B cell (primary cell): Measurements from ENCODE around the gene CYGB. TPM values are rescaled to one million over a fixed set of nuclear protein-coding genes. Genes with fewer than 3 reads are reported as not detected.

Experiments
- ATAC-seq: fragments of 200-7000 bp; cut with Tn5 transposase; one replicate; pipeline ENCODE4 v1.10.0; 2021; ENCODE audit warnings: low read depth, mild to moderate bottlenecking, moderate number of reproducible peaks, moderate library complexity
- CTCF ChIA-PET: fragments of 350-600 bp; sonication (Branson Sonifier 250); formaldehyde crosslinking; loops from one replicate; lab custom pipeline; 2021; ENCODE audit warnings: antibody characterized with exemption, inconsistent platforms; lab: Charles Lee
- POLR2A ChIA-PET: fragments of 350-600 bp; sonication (Branson Sonifier 250); formaldehyde crosslinking; loops from one replicate; lab custom pipeline; 2021; ENCODE audit warnings: antibody characterized with exemption; lab: Charles Lee
- DNase-seq: peaks from one replicate; pipeline ENCODE4 v3.0.0; 2013
- H2AFZ ChIP-seq: 2 replicates; pipeline ENCODE4 v1.6.1; 2012; ENCODE audit warnings: mild to moderate bottlenecking, low read depth, low read length; ENCODE audit not compliant: insufficient read depth, poor library complexity, severe bottlenecking
- H3K27ac ChIP-seq, 2 donors: 1 replicate in 1 of 2; 2 replicates in 1 of 2; pipeline ENCODE4 v1.5.1; 2012 to 2013; ENCODE audit warnings: low read length in 2 of 2, mild to moderate bottlenecking in 2 of 2, moderate library complexity in 1 of 2
- H3K27me3 ChIP-seq, 4 experiments: fragments of 200-600 bp in 1 of 4; sonication (generic) in 1 of 4; replicated peaks in 1 of 4; 1 replicate in 2 of 4; 2 replicates in 2 of 4; pipeline versions ENCODE4 v1.6.1 to v1.7.0; 2013 to 2016; ENCODE audit warnings: low read length in 3 of 4, mild to moderate bottlenecking in 2 of 4, mixed read lengths in 1 of 4, moderate library complexity in 1 of 4; ENCODE audit not compliant: insufficient read depth in 4 of 4, control insufficient read depth in 3 of 4; ENCODE audit errors: control extremely low read depth in 1 of 4
- H3K36me3 ChIP-seq, 2 experiments: replicated peaks in 1 of 2; 1 replicate in 1 of 2; 2 replicates in 1 of 2; pipeline versions ENCODE4 v1.6.1 to v1.7.1; 2013; ENCODE audit warnings: low read length in 1 of 2; ENCODE audit not compliant: insufficient read depth in 2 of 2, control insufficient read depth in 1 of 2; ENCODE audit errors: control extremely low read depth in 1 of 2, extremely low read depth in 1 of 2
- H3K4me1 ChIP-seq, 2 donors: fragments of 200-600 bp in 1 of 2; sonication (generic) in 1 of 2; 1 replicate in 1 of 2; 2 replicates in 1 of 2; pipeline versions ENCODE4 v1.5.1 to v1.6.1; 2013 to 2017; ENCODE audit warnings: low read length in 2 of 2; ENCODE audit not compliant: control insufficient read depth in 2 of 2, insufficient read depth in 2 of 2
- H3K4me2 ChIP-seq: replicated peaks from 2 replicates; pipeline ENCODE3; 2012; ENCODE audit warnings: mild to moderate bottlenecking, low read depth, low read length; ENCODE audit not compliant: poor library complexity, severe bottlenecking
- H3K4me3 ChIP-seq, 5 experiments: fragments of 200-600 bp in 1 of 5; sonication (generic) in 1 of 5; 1 replicate in 3 of 5; 2 replicates in 2 of 5; pipeline versions ENCODE4 v1.5.1 to v1.7.0; 2011 to 2016; ENCODE audit warnings: low read length in 4 of 5, mild to moderate bottlenecking in 4 of 5, low read depth in 2 of 5, control low read depth in 1 of 5, moderate library complexity in 1 of 5; ENCODE audit not compliant: insufficient read depth in 1 of 5; ENCODE audit errors: control extremely low read depth in 1 of 5, extremely low read depth in 1 of 5
- H3K79me2 ChIP-seq: fragments of 200-600 bp; sonication (generic); one replicate; pipeline ENCODE4 v1.6.0; 2016; ENCODE audit warnings: low read length; ENCODE audit not compliant: control insufficient read depth, insufficient read depth
- H3K9ac ChIP-seq: fragments of 200-600 bp; sonication (generic); 2 replicates; pipeline ENCODE4 v1.6.1; 2017; ENCODE audit warnings: mild to moderate bottlenecking, low read length, moderate library complexity
- H3K9me3 ChIP-seq, 3 donors: one replicate each; pipeline versions ENCODE4 v1.6.1 to v1.7.1; 2013; ENCODE audit warnings: low read length in 2 of 3; ENCODE audit not compliant: control insufficient read depth in 2 of 3, insufficient read depth in 1 of 3; ENCODE audit errors: control extremely low read depth in 1 of 3
- H4K20me1 ChIP-seq: 2 replicates; pipeline ENCODE4 v1.6.0; 2012; ENCODE audit warnings: mild to moderate bottlenecking, low read length; ENCODE audit not compliant: insufficient read depth, control insufficient read depth, poor library complexity, severe bottlenecking
- H3K27ac Mint-ChIP-seq: one replicate; pipeline ENCODE4 v1.8.0; 2021; ENCODE audit warnings: mixed read lengths
- H3K27me3 Mint-ChIP-seq: one replicate; pipeline ENCODE4 v1.8.0; 2021; ENCODE audit warnings: mixed read lengths
- H3K4me1 Mint-ChIP-seq: one replicate; pipeline ENCODE4 v1.8.0; 2021; ENCODE audit warnings: mixed read lengths
- H3K4me3 Mint-ChIP-seq: one replicate; pipeline ENCODE4 v1.8.0; 2021; ENCODE audit warnings: mixed read lengths
- H3K9me3 Mint-ChIP-seq: one replicate; pipeline ENCODE4 v1.8.0; 2022; ENCODE audit warnings: mixed read lengths; ENCODE audit not compliant: insufficient read depth
- CTCF ChIP-seq: fragments of 200-600 bp; IDR thresholded peaks from one replicate; pipeline ENCODE4 v1.8.0; 2022; ENCODE audit warnings: antibody characterized with exemption, mild to moderate bottlenecking
- EZH2 ChIP-seq: IDR thresholded peaks from 2 replicates; pipeline ENCODE4 v1.6.1; 2012; ENCODE audit warnings: borderline replicate concordance, low read depth, mild to moderate bottlenecking, moderate library complexity, low read length; ENCODE audit not compliant: insufficient read depth, poor library complexity, severe bottlenecking
- WGBS: methylation state at CpG from one replicate; pipeline ENCODE4 v1.1.5; 2013; ENCODE audit warnings: missing lambda C conversion rate; ENCODE audit not compliant: insufficient coverage; 5-methylcytosine and 5-hydroxymethylcytosine counted together
- intact Hi-C: fragments of 100-400 bp; cut with micrococcal nuclease; formaldehyde crosslinking; loops from one replicate; pipeline ENCODE4 v1.10.0; 2022
- polyA plus RNA-seq: library from polyadenylated mRNA; depleted of rRNA; stranded (reverse); fragments of >200 nt; gene quantifications from 2 replicates; pipeline ENCODE4 v1.2.3, GENCODE V29; 2012
- total RNA-seq, 2 donors: library from RNA; stranded (reverse); fragments of 120-200 nt in 1 of 2; gene quantifications; 1 replicate in 1 of 2; 2 replicates in 1 of 2; pipeline versions ENCODE4 v1.2.3 to v1.2.4, GENCODE V29; 2013 to 2022

Gene CYGB
- total and polyA plus RNA-seq, 2 donors (not counting 1 experiment from before 2014, with no cell fraction given) = 0.42 to 2.7 TPM

GRCh38 chr17:76582660-76583059 is 45.2 kb upstream of the CYGB start:
- Histone ChIP-seq H4K20me1 (no peaks in the 10 kb centered on the region), H3K27me3 (peaks cover 0 to 28% (median 14%) of the 10 kb centered on the region in 4 experiments), H3K4me1 (peaks cover 21% of the 10 kb centered on the region in 2 donors), H3K4me2 (no peak overlapping the region), H3K9ac (no peak overlapping the region), H3K9me3 (no peaks in the 10 kb centered on the region), H3K36me3 (no peaks in the 10 kb centered on the region), H3K4me3 (no peak overlapping the region), H3K79me2 (no peaks in the 10 kb centered on the region), H2AFZ (no peak overlapping the region), H3K27ac (no peak overlapping the region)
- TF ChIP-seq CTCF (no peak), EZH2 (no peak)
- H3K4me3 Mint-ChIP-seq = no peak overlapping the region
- WGBS = 50% methylated on average over 2 of the region's 3 CpGs
- intact Hi-C loops = no loop called here
- DNase-seq = no peak
- no peak for ATAC-seq
- no peaks in the 10 kb centered on the region for H3K9me3 Mint-ChIP-seq
- H3K4me1 Mint-ChIP-seq = peaks cover 12% of the 10 kb centered on the region
- ChIA-PET POLR2A (interaction anchor here (0.6 to 0.7 kb wide), 2 partner anchors 11 to 681 kb away, joined by 4 to 7 read pairs; no protein-coding TSS in a partner anchor), CTCF (interaction anchor here (0.6 to 1.4 kb wide), 2 partner anchors 14 to 36 kb away, joined by 3 to 5 read pairs; no protein-coding TSS in a partner anchor)
- peaks cover 23% of the 10 kb centered on the region for H3K27me3 Mint-ChIP-seq
- no peak overlapping the region for H3K27ac Mint-ChIP-seq

- Histone ChIP-seq H3K4me1 (peaks cover 14 to 15% of the 10 kb centered on the region in 2 donors), H3K9me3 (no peaks in the 10 kb centered on the region), H3K4me2 (no peak overlapping the region), H2AFZ (no peak overlapping the region), H4K20me1 (no peaks in the 10 kb centered on the region), H3K27me3 (peaks cover 0 to 19% (median 7%) of the 10 kb centered on the region in 4 experiments), H3K4me3 (no peak overlapping the region), H3K27ac (no peak overlapping the region), H3K9ac (no peak overlapping the region), H3K79me2 (no peaks in the 10 kb centered on the region), H3K36me3 (no peaks in the 10 kb centered on the region)
- 100% methylated on average over 1 of the region's 5 CpGs for WGBS
- TF ChIP-seq EZH2 (no peak), CTCF (no peak)
- intact Hi-C loops = no loop called here
- DNase-seq (no peak), ATAC-seq (no peak)
- H3K9me3 Mint-ChIP-seq = no peaks in the 10 kb centered on the region
- H3K4me1 Mint-ChIP-seq = peaks cover 4% of the 10 kb centered on the region
- H3K4me3 Mint-ChIP-seq = no peak overlapping the region
- CTCF ChIA-PET = interaction anchor here (0.7 to 1.4 kb wide), 4 partner anchors 8 to 497 kb away, joined by 3 to 5 read pairs (median 4); no protein-coding TSS in a partner anchor
- peaks cover 15% of the 10 kb centered on the region for H3K27me3 Mint-ChIP-seq
- no peak overlapping the region for H3K27ac Mint-ChIP-seq
- POLR2A ChIA-PET = no interaction called here
Measured at GRCh38 chr17:76581515-76581914, 44.0 kb upstream of the CYGB start.
